Esophagus squamous epithelium (tissue), 5 donors: ENCODE results near the gene HDAC1. TPM values are rescaled to one million over a fixed set of nuclear protein-coding genes. Genes with fewer than 3 reads are reported as not detected.

Experiments
- DNase-seq: peaks from one replicate; lab custom pipeline; 2025; lab: John Stamatoyannopoulos, UW
- H3K27ac ChIP-seq, 4 donors: fragments of 200-600 bp; sonication (generic); one replicate each; pipeline ENCODE4 v1.5.1; 2016 to 2019; ENCODE audit warnings: mild to moderate bottlenecking in 1 of 4
- H3K27me3 ChIP-seq, 4 donors: fragments of 200-600 bp; sonication (generic); 1 replicate in 3 of 4; 2 replicates in 1 of 4; pipeline versions ENCODE4 v1.5.1 to v1.6.0; 2017 to 2021; ENCODE audit warnings: antibody characterized with exemption in 1 of 4
- H3K36me3 ChIP-seq, 3 donors: fragments of 200-600 bp; sonication (generic); one replicate each; pipeline ENCODE4 v1.5.1; 2016 to 2019
- H3K4me1 ChIP-seq, 3 donors: fragments of 200-600 bp; sonication (generic); one replicate each; pipeline ENCODE4 v1.5.1; 2017 to 2019
- H3K4me3 ChIP-seq, 4 donors: fragments of 200-600 bp; sonication (generic); 1 replicate in 3 of 4; 2 replicates in 1 of 4; pipeline ENCODE4 v1.5.1; 2016 to 2019; ENCODE audit warnings: mild to moderate bottlenecking in 2 of 4, moderate library complexity in 1 of 4
- H3K9me3 ChIP-seq, 3 donors: fragments of 200-600 bp; sonication (generic); one replicate each; pipeline ENCODE4 v1.5.1; 2016 to 2019
- POLR2A ChIP-seq, 4 donors: fragments of 450-650 bp; IDR thresholded peaks; one replicate each; pipeline ENCODE4 v1.6.1; 2017; ENCODE audit warnings: antibody characterized with exemption in 4 of 4, mild to moderate bottlenecking in 4 of 4, moderate library complexity in 3 of 4
- WGBS, 2 donors: methylation state at CpG; one replicate each; pipeline ENCODE4 v1.1.5; 2018; 5-methylcytosine and 5-hydroxymethylcytosine counted together
- intact Hi-C: fragments of 100-400 bp; cut with DNase I; formaldehyde crosslinking; loops from one replicate; pipeline ENCODE4 v1.15.0; 2022
- total RNA-seq, 4 donors: library from RNA; depleted of rRNA; stranded (reverse); fragments of >200 nt; gene quantifications; one replicate each; pipeline ENCODE4 v1.1.0, GENCODE V29; 2016
- TF ChIP-seq, protein P1 (sequence below), 6 experiments: fragments of 450-650 bp in 4 of 6; fragments of 200-600 bp in 2 of 6; sonication (generic) in 2 of 6; IDR thresholded peaks; one replicate each; pipeline ENCODE4 v1.5.1; 2016 to 2019; ENCODE audit warnings: antibody characterized with exemption in 6 of 6, mild to moderate bottlenecking in 4 of 6, moderate library complexity in 4 of 6
- donor health status: DM: yes; HTN: yes; CAD: no.

The HDAC1 gene
- total RNA-seq, 4 donors from 2014 or later, result 74.3 to 115 (median 96.0) TPM

- DNase-seq, result no peak
- Histone ChIP-seq H3K36me3 (no peaks in the 10 kb centered on the region), H3K27ac (peak overlapping the region in 1 of 4 donors; percentile 2), H3K27me3 (peaks cover 0 to 1% (median 0%) of the 10 kb centered on the region in 4 donors), H3K4me3 (peak overlapping the region in 1 of 4 donors; percentile 6), H3K4me1 (peaks cover 5 to 34% (median 21%) of the 10 kb centered on the region in 3 donors), H3K9me3 (no peaks in the 10 kb centered on the region)
- intact Hi-C loops, result no loop called here
- 37 to 60% methylated on average over 2 to 3 of the region's 5 CpGs for whole genome bisulfite sequencing, 2 donors
- no peak for TF ChIP-seq POLR2A (IDR thresholded peaks at IDR 0.05)
- TF ChIP-seq, protein P1, sequence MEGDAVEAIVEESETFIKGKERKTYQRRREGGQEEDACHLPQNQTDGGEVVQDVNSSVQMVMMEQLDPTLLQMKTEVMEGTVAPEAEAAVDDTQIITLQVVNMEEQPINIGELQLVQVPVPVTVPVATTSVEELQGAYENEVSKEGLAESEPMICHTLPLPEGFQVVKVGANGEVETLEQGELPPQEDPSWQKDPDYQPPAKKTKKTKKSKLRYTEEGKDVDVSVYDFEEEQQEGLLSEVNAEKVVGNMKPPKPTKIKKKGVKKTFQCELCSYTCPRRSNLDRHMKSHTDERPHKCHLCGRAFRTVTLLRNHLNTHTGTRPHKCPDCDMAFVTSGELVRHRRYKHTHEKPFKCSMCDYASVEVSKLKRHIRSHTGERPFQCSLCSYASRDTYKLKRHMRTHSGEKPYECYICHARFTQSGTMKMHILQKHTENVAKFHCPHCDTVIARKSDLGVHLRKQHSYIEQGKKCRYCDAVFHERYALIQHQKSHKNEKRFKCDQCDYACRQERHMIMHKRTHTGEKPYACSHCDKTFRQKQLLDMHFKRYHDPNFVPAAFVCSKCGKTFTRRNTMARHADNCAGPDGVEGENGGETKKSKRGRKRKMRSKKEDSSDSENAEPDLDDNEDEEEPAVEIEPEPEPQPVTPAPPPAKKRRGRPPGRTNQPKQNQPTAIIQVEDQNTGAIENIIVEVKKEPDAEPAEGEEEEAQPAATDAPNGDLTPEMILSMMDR (IDR thresholded peaks at IDR 0.05), result no peak
Measured at GRCh38 chr1:32341971-32342370, 50.1 kb downstream of the HDAC1 start.

DNA sequence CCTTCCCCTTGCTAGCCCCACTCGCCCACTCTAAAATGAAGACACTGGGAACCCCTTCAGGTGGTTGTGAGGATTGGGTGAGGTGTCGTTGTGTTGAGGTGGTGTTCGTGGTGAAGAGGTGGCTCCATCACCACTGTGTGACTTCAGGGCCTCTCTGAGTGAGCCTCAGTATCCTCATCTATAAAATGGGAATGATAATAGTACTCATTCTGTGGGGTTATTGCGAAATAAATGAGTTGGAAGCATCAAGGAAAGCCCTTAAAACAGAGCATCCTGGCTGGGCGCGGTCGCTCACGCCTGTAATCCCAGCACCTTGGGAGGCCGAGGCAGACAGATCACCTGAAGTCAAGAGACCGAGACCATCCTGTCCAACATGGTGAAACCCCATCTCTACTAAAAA is 50.8 kb downstream of the HDAC1 start:
- no peaks in the 10 kb centered on the region for H3K27me3 ChIP-seq
- H3K9me3 ChIP-seq, result no peaks in the 10 kb centered on the region
- TF ChIP-seq POLR2A (IDR thresholded peaks at IDR 0.05), result no peak
- TF ChIP-seq, protein P1 (IDR thresholded peaks at IDR 0.05), result no peak
- no peak overlapping the region for H3K27ac ChIP-seq
- intact Hi-C loops, result no loop called here
- no peak for DNase-seq
- H3K36me3 ChIP-seq, result no peaks in the 10 kb centered on the region
- 84 to 90% methylated on average over 8 to 9 of the region's 10 CpGs for WGBS, 2 donors
- H3K4me1 ChIP-seq, result peaks cover 0 to 27% (median 15%) of the 10 kb centered on the region in 3 donors
- H3K4me3 ChIP-seq, result no peak overlapping the region

DNA sequence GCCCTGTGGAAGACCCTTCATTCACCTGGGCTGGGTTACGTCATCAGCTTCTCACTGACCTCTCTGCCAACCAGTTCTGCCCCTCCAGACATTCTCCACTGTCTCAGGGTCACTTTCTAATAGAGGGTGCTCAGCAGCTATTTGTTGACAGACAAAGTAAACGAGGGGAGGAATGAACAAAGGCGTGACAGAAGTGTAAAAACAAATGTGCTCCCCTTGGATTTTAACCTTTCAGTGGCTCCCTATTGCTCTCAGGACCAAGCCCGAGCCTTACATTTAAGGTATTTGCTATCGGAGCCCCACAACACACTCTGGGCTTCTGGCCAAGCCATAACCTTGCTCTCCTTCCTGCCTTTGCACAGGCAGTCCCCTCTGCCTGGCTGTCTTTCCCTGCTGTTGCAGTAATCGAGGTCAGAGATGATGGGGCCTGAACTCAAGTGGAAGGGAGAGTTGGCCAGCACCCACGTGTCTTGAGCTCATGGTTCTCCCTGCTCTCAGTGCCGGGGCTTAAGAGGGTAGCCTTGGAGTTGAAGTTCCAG is 53.5 kb downstream of the HDAC1 start:
- no peak for DNase-seq
- intact Hi-C loops, result no loop called here

DNA sequence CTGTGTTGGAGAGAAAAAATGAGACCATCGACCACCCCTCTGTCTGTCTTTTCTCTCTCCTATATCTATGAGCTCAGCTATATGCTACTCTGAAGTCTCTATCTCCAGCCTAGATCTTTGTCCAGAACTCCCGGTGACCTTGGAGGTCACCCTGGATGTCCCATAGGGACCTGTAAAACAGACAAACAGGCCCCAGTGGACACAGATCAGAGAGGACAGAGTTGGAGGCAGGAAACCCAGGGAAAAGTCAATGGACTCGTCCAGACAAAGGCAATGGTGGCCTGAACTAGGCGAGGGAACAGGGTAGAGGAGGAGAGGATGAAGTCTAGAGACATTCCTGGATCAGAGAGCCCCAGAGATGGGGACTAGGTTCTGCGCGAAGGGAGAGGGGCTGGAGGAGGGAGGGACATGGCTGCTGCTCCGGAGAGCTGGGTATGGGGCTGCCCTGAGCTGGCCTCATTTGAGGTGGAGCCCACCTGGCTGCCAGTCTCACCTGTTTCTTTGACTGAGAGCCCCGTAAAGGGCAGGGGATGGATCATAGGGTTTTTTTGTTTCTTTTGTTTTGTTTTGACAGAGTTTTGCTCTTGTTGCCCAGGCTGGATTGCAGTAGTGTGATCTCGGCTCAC is 54.8 kb downstream of the HDAC1 start:
- H3K27ac ChIP-seq, result no peak overlapping the region
- H3K4me1 ChIP-seq, result peaks cover under 1 to 48% (median 17%) of the 10 kb centered on the region in 3 donors
- DNase-seq, result no peak
- no peaks in the 10 kb centered on the region for H3K9me3 ChIP-seq
- no peaks in the 10 kb centered on the region for H3K36me3 ChIP-seq
- H3K4me3 ChIP-seq, result no peak overlapping the region
- TF ChIP-seq, protein P1 (IDR thresholded peaks at IDR 0.05), result no peak
- no peak for TF ChIP-seq POLR2A (IDR thresholded peaks at IDR 0.05)
- 70 to 77% methylated on average over 9 of the region's 9 CpGs for WGBS, 2 donors
- H3K27me3 ChIP-seq, result no peaks in the 10 kb centered on the region
- intact Hi-C loops, result no loop called here

More for the DNA sequence above, 53.5 kb downstream of the HDAC1 start:
- no peaks in the 10 kb centered on the region for H3K9me3 ChIP-seq
- no peaks in the 10 kb centered on the region for H3K36me3 ChIP-seq
- H3K4me3 ChIP-seq, result no peak overlapping the region
- TF ChIP-seq, protein P1 (IDR thresholded peaks at IDR 0.05), result no peak
- TF ChIP-seq POLR2A (IDR thresholded peaks at IDR 0.05), result no peak
- peaks cover 0 to 39% (median 15%) of the 10 kb centered on the region in 3 donors for H3K4me1 ChIP-seq
- H3K27ac ChIP-seq, result no peak overlapping the region
- H3K27me3 ChIP-seq, result no peaks in the 10 kb centered on the region
- 47 to 59% methylated on average over 5 to 7 of the region's 8 CpGs for WGBS, 2 donors

- H3K27ac ChIP-seq, result peak overlapping the region in 3 of 4 donors; percentile 16 to 58 (median 39)
- intact Hi-C loops, result no loop called here
- no peaks in the 10 kb centered on the region for H3K27me3 ChIP-seq
- DNase-seq, result no peak
- TF ChIP-seq, protein P1 (IDR thresholded peaks at IDR 0.05), result no peak
- TF ChIP-seq POLR2A (IDR thresholded peaks at IDR 0.05), result no peak
- no peaks in the 10 kb centered on the region for H3K9me3 ChIP-seq
- peaks cover 16 to 66% (median 34%) of the 10 kb centered on the region in 3 donors for H3K4me1 ChIP-seq
- 51 to 54% methylated on average over 4 to 5 of the region's 8 CpGs for WGBS, 2 donors
- H3K4me3 ChIP-seq, result no peak overlapping the region
- H3K36me3 ChIP-seq, result no peaks in the 10 kb centered on the region
Measured at GRCh38 chr1:32349211-32349708, 57.4 kb downstream of the HDAC1 start.
